Peyer's patch (tissue), 4 donors: ENCODE data around the gene KIRREL1. TPM values are rescaled to one million over a fixed set of nuclear protein-coding genes. Genes with fewer than 3 reads are reported as not detected.
A peak's percentile ranks its signal among the peaks of the same experiment; 100 is the strongest.

Experiments
- DNase-seq, 3 donors: peaks; one replicate each; pipeline ENCODE4 v3.0.0-alpha.2; 2017 to 2019
- H3K27ac ChIP-seq, 4 donors: fragments of 200-600 bp; sonication (generic); one replicate each; pipeline ENCODE4 v1.5.1; 2016 to 2019
- H3K27me3 ChIP-seq, 2 donors: fragments of 200-600 bp; sonication (generic); one replicate each; pipeline ENCODE4 v1.5.1; 2019
- H3K36me3 ChIP-seq, 3 donors: fragments of 200-600 bp; sonication (generic); one replicate each; pipeline ENCODE4 v1.5.1; 2016 to 2019
- H3K4me1 ChIP-seq, 4 donors: fragments of 200-600 bp; sonication (generic); one replicate each; pipeline ENCODE4 v1.5.1; 2016 to 2019
- H3K4me3 ChIP-seq, 4 donors: fragments of 200-600 bp; sonication (generic); 1 replicate in 3 of 4; 2 replicates in 1 of 4; pipeline ENCODE4 v1.5.1; 2016 to 2019; ENCODE audit warnings: mild to moderate bottlenecking in 1 of 4
- H3K9me3 ChIP-seq, 4 donors: fragments of 200-600 bp; sonication (generic); one replicate each; pipeline ENCODE4 v1.5.1; 2016 to 2019; ENCODE audit warnings: mild to moderate bottlenecking in 1 of 4
- CTCF ChIP-seq, 6 experiments: fragments of 450-650 bp in 4 of 6; fragments of 200-600 bp in 2 of 6; sonication (generic) in 1 of 6; IDR thresholded peaks; one replicate each; pipeline ENCODE4 v1.5.1; 2017 to 2019; ENCODE audit warnings: antibody characterized with exemption in 6 of 6, mild to moderate bottlenecking in 3 of 6, moderate library complexity in 1 of 6
- POLR2A ChIP-seq, 2 donors: fragments of 450-650 bp; IDR thresholded peaks; one replicate each; pipeline ENCODE4 v1.5.1; 2017; ENCODE audit warnings: antibody characterized with exemption in 2 of 2, mild to moderate bottlenecking in 2 of 2, moderate library complexity in 2 of 2
- total RNA-seq, 4 donors: library from RNA; depleted of rRNA; stranded (reverse); fragments of >200 nt; gene quantifications; one replicate each; pipeline ENCODE4 v1.1.0, GENCODE V29; 2016

Gene KIRREL1
- total RNA-seq, 4 donors from 2014 or later, result 2.8 to 29.7 (median 11.1) TPM

- no peaks in the 10 kb centered on the region for H3K36me3 ChIP-seq
- no peak for TF ChIP-seq CTCF (IDR thresholded peaks at IDR 0.05)
- TF ChIP-seq POLR2A (IDR thresholded peaks at IDR 0.05), result no peak
- H3K4me1 ChIP-seq, result peaks cover 0 to 14% (median 0%) of the 10 kb centered on the region in 4 donors
- no peak for DNase-seq
- H3K9me3 ChIP-seq, result no peaks in the 10 kb centered on the region
- no peaks in the 10 kb centered on the region for H3K27me3 ChIP-seq
- no peak overlapping the region for H3K4me3 ChIP-seq
- no peak overlapping the region for H3K27ac ChIP-seq
Observed at GRCh38 chr1:158035014-158035413, 41.6 kb downstream of the KIRREL1 start.

DNA sequence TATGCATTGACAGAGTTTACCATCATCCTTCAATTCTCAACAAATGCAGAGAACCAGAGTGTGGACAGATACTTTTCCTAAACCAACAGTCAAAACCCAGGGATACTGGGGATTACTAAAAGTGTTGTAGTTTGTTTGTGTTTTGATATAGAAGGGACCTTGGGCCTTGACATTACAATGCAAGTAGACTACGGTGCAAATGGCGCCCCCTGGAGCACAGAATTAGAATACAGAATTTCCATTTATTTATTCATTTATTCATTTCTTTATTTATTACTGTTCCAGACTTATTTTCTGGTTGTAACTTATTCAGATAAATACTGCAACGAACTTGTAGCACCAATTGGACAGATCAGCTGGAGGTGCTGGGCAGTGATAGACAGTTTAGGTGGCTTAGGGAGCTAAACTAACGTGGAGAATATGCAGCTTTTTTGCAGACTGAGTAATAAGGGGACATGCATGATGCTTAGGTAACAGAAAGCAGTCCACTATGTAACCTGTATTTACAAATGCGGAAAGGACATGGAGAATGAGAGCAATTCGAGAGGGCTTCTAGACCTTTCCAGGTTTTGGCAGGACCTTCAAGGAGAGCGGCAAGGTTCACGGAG, 42.6 kb downstream of the KIRREL1 start:
- peak in 5 of 6 experiments; percentile 55 to 82 (median 77) for TF ChIP-seq CTCF (IDR thresholded peaks at IDR 0.05)
- no peak for TF ChIP-seq POLR2A (IDR thresholded peaks at IDR 0.05)
- Histone ChIP-seq H3K27me3 (no peaks in the 10 kb centered on the region), H3K4me3 (no peak overlapping the region), H3K36me3 (no peaks in the 10 kb centered on the region), H3K27ac (peak overlapping the region in 1 of 4 donors; percentile 7), H3K4me1 (peaks cover 0 to 14% (median 0%) of the 10 kb centered on the region in 4 donors), H3K9me3 (no peaks in the 10 kb centered on the region)
- DNase-seq, result peak in 1 of 3 donors; percentile 67

DNA sequence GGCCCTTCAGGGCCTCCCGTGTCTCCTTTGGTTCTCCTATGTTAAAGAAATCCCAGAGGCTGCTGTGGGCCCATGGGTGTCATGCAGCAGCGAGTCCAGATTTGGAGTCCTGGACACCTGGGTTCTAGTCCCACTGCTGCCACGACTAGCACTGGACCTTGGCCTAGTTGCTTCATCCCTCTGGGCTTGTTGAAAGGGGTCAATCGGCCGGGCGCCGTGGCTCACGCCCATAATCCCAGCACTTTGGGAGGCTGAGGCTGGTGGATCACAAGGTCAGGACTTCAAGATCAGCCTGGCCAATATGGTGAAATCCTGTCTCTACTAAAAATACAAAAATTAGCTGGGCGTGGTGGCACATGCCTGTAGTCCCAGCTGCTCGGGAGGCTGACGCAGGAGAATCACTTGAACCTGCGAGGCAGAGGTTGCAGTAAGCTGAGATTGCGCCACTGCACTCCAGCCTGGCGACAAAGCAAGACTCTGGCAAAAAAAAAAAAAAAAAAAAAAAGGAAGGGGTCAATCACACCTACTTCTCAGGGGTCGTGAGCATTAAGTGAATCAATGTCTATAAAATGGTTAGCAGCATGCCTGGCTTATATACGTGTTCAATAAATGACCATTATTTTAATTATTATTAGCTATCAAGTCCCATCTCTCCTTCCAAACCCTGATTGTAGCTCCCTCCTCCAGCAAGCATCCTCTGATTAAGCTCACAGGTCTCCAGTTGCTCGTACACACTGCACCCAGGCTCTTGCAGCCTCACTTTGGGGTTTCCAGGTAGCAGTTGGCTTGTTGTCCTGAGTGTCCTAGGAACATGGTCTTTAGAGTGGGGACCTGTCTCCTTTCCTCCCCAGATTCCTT, 43.8 kb downstream of the KIRREL1 start:
- Histone ChIP-seq H3K27me3 (no peaks in the 10 kb centered on the region), H3K36me3 (no peaks in the 10 kb centered on the region), H3K4me3 (no peak overlapping the region), H3K9me3 (no peaks in the 10 kb centered on the region), H3K4me1 (peaks cover 0 to 14% (median 0%) of the 10 kb centered on the region in 4 donors), H3K27ac (no peak overlapping the region)
- DNase-seq, result no peak
- no peak for TF ChIP-seq CTCF (IDR thresholded peaks at IDR 0.05)

GRCh38 chr1:158037866-158038359, 44.5 kb downstream of the KIRREL1 start:
- no peaks in the 10 kb centered on the region for H3K27me3 ChIP-seq
- TF ChIP-seq POLR2A (IDR thresholded peaks at IDR 0.05) (no peak), CTCF (IDR thresholded peaks at IDR 0.05) (no peak)
- H3K27ac ChIP-seq, result peak overlapping the region in 1 of 4 donors; percentile 30
- H3K4me3 ChIP-seq, result no peak overlapping the region
- H3K4me1 ChIP-seq, result peaks cover 0 to 14% (median 0%) of the 10 kb centered on the region in 4 donors
- no peaks in the 10 kb centered on the region for H3K9me3 ChIP-seq
- H3K36me3 ChIP-seq, result no peaks in the 10 kb centered on the region
- no peak for DNase-seq

GRCh38 chr1:158038793-158039192, 45.3 kb downstream of the KIRREL1 start:
- H3K36me3 ChIP-seq, result no peaks in the 10 kb centered on the region
- DNase-seq, result no peak
- no peaks in the 10 kb centered on the region for H3K9me3 ChIP-seq
- H3K4me3 ChIP-seq, result no peak overlapping the region
- no peak overlapping the region for H3K27ac ChIP-seq
- no peak for TF ChIP-seq POLR2A (IDR thresholded peaks at IDR 0.05)
- TF ChIP-seq CTCF (IDR thresholded peaks at IDR 0.05), result no peak
- peaks cover 0 to 14% (median 0%) of the 10 kb centered on the region in 4 donors for H3K4me1 ChIP-seq
- H3K27me3 ChIP-seq, result no peaks in the 10 kb centered on the region
